Measurements from ENCODE around the gene SLC17A2.
A peak's percentile ranks its signal among the peaks of the same experiment; 100 is the strongest.

Gene SLC17A2

DNA sequence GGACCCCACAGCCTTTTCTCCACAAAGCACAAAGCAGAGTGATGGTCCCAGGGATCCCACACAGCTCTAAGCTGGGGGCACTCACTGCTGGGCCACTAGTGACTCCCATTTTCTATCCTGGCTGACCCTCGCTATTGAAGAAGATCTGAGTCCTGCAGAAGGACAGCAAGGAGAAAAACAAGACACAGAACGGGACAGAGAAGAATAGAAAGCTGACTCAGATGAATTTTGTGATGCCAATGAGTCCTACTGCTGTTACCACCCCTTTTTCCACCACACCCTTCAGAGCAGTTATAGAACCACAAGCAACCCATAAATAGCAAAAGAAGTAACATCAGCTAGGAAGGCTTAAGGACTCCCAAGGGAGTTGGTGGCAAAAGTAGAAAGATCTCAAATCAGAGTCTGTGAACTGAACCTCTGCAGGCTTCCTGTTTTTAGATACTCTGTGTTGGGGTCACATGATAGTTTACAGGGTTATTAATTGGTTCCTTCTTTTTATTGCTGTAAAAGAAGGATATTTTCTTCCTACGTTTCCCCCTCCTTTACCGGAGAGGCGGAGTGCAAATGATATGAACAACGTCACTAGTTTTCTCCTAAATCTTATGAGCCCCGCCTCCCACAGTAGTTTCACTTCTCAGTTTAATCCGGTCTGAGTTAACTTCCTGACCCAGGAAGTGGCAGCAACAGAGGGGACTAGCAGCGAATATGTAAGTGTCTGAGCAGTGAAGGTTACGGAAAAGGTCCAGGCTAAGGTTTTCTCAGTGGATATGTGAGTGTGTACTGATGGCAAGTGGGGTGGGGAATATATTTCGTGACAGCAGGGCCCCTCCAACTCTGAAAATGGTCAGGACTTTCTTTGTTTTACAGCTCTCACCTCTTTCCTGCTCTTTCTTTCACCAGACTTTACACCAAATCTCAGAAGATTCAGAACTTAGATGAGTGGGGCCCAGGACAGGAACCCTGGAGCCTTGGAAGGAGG is 31.9 kb upstream of the SLC17A2 start, which contains the start of gene TRIM38:
Gene TRIM38 (plus strand): TSS at position 654 of the 979 bp plus-strand sequence. CDS start 3,721 bp downstream, outside the sequence.
- H3K27ac ChIP-seq (ENCODE audit: low read length), result no peak within 1 kb of the TSS

DNA sequence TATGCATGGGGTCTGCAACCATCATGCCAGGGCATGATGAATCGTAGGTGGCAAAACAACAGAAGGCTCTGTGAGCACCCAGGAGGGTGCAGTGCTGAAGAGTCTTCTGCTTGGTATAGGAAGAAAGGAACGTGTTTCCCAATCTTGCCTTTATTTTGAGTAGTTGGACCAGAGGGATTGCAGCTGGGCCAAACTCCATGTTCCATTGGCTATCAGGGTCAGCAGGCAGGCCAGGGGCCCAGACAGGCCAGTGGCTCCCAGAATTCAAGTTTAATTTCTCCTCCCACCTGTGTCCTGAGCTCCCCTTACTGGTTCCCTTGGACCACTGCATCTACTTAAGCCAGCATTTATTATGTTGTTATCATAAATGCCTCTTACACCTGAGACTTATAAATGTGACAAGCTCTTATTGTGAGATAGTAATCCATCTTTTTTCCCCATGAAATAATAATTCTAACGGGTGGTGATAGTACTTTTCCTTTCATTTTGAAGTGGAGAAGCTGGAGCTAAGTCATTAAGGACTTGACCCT is 31.2 kb upstream of the SLC17A2 start:
- H3K36me3 ChIP-seq (ENCODE audit: control insufficient read depth, low read depth, low read length), result no peaks in the 10 kb centered on the region
- H3K4me3 ChIP-seq (ENCODE audit: low read length), result no peak overlapping the region
- peaks cover 28% of the 10 kb centered on the region for H3K4me1 ChIP-seq (ENCODE audit: control insufficient read depth, low read depth, low read length)
- H3K27ac ChIP-seq (ENCODE audit: low read length), result no peak overlapping the region
- no peaks in the 10 kb centered on the region for H3K27me3 ChIP-seq (ENCODE audit: control insufficient read depth, insufficient read depth, low read length)
- no peak overlapping the region for H3K9ac ChIP-seq (ENCODE audit: low read length)
- H3K9me3 ChIP-seq (ENCODE audit: control insufficient read depth, low read depth, low read length), result no peaks in the 10 kb centered on the region

More for the DNA sequence above, 31.9 kb upstream of the SLC17A2 start, which contains the start of gene TRIM38:
- Histone ChIP-seq H3K9me3 (ENCODE audit: control insufficient read depth, low read depth, low read length) (no peaks in the 10 kb centered on the region), H3K27me3 (ENCODE audit: control insufficient read depth, insufficient read depth, low read length) (no peaks in the 10 kb centered on the region), H3K4me3 (ENCODE audit: low read length) (peak within 1 kb of the TSS; percentile 32), H3K9ac (ENCODE audit: low read length) (no peak within 1 kb of the TSS), H3K4me1 (ENCODE audit: control insufficient read depth, low read depth, low read length) (peaks cover 28% of the 10 kb centered on the region), H3K36me3 (ENCODE audit: control insufficient read depth, low read depth, low read length) (no peaks in the 10 kb centered on the region)

DNA sequence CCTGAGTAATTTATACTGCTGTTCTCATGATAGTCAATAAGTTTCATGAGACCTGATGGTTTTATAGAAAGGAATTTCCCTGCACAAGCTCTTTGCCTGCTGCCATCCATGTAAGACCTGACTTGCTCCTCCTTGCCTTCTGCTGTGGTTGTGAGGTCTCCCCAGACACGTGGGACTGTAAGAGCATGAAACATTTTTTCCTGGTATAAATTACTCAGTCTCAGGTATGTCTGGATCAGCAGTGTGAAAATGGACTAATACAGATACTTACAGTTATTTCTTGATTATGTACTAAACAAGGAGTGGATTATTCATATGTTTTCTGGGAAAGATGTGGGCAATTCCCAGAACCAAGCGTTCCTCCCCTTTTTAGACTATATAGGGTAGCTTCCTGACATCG is 30.2 kb upstream of the SLC17A2 start:
- H3K9me3 ChIP-seq (ENCODE audit: control insufficient read depth, low read depth, low read length), result no peaks in the 10 kb centered on the region
- H3K4me1 ChIP-seq (ENCODE audit: control insufficient read depth, low read depth, low read length), result peaks cover 19% of the 10 kb centered on the region
- no peaks in the 10 kb centered on the region for H3K27me3 ChIP-seq (ENCODE audit: control insufficient read depth, insufficient read depth, low read length)
- H3K4me3 ChIP-seq (ENCODE audit: low read length), result no peak overlapping the region
- H3K36me3 ChIP-seq (ENCODE audit: control insufficient read depth, low read depth, low read length), result no peaks in the 10 kb centered on the region
- H3K27ac ChIP-seq (ENCODE audit: low read length), result no peak overlapping the region
- no peak overlapping the region for H3K9ac ChIP-seq (ENCODE audit: low read length)

DNA sequence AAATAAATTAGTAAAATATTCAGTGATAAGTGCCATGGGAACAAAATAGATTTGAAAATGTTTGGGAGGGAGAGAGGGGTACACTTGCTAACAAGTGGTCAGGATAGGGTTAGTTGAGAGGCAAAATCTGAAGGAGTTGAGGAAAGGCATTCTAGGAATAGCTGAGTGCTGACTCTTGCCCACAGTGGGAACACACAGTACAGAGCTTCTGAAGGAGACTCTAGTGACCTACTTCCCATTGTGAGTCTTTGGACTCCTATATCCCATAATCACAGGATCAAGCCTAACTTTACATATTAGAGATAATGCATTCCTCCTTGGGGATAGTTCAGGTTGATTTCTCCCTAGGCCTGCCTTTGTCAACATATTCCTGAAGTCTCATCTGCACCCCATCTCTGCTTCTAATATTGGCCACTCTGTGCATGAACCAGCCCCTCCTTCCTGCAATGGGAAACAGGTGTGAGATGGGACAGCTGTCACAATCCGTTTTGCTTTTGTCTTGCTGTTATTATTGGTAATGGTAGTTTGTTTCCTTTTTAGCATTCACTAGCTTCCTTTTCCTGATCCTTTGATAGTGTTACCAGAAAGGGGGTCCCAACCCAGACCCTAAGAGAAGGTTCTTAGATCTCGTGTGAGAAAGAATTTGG is 29.5 kb upstream of the SLC17A2 start:
- Histone ChIP-seq H3K4me3 (ENCODE audit: low read length) (no peak overlapping the region), H3K9me3 (ENCODE audit: control insufficient read depth, low read depth, low read length) (no peaks in the 10 kb centered on the region), H3K4me1 (ENCODE audit: control insufficient read depth, low read depth, low read length) (peaks cover 19% of the 10 kb centered on the region), H3K36me3 (ENCODE audit: control insufficient read depth, low read depth, low read length) (no peaks in the 10 kb centered on the region), H3K27me3 (ENCODE audit: control insufficient read depth, insufficient read depth, low read length) (no peaks in the 10 kb centered on the region), H3K27ac (ENCODE audit: low read length) (no peak overlapping the region), H3K9ac (ENCODE audit: low read length) (no peak overlapping the region)

DNA sequence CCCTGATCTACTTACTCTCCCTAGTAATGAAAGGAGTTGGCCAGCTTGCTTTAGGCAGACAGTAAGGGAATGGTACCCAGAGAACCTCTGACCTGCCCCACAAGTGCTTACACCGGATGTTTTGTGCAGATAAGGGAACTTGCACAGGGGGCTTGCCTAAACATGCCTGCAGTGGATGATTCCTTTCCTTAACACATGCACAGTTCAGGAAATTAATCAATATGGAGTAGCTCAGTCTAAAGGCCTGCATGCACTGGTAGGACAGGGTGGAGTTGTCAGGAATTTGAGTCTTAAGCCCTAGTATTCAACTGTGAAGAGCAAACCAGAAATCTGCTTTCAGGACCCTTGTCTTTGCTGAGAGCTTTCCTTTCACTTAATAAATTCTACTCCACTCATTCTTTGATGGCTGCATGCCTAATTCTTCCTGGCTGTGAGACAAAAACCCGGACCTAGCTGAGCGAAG is 28.2 kb upstream of the SLC17A2 start:
- no peak overlapping the region for H3K9ac ChIP-seq (ENCODE audit: low read length)
- no peaks in the 10 kb centered on the region for H3K27me3 ChIP-seq (ENCODE audit: control insufficient read depth, insufficient read depth, low read length)
- no peak overlapping the region for H3K4me3 ChIP-seq (ENCODE audit: low read length)
- no peak overlapping the region for H3K27ac ChIP-seq (ENCODE audit: low read length)
- H3K9me3 ChIP-seq (ENCODE audit: control insufficient read depth, low read depth, low read length), result no peaks in the 10 kb centered on the region
- H3K4me1 ChIP-seq (ENCODE audit: control insufficient read depth, low read depth, low read length), result peaks cover 18% of the 10 kb centered on the region
- no peaks in the 10 kb centered on the region for H3K36me3 ChIP-seq (ENCODE audit: control insufficient read depth, low read depth, low read length)

DNA sequence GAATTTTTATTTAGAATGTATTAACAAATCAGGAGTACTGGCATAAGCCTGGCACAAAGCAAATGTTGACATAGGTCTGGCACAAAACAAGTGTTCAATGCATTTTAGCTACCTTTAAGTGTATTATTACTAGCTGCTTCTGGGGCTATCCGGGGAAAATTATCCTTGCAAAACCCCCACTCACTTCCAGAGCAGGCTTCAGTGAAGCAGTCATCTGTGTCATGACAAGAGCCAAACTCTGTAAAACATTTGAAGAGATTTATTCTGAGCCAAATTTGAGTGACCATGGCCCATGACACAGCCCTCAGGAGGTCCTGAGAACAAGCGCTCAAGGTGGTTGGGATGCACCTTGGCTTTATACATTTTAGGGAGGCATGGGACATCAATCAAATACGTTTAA is 25.7 kb upstream of the SLC17A2 start:
- H3K36me3 ChIP-seq (ENCODE audit: control insufficient read depth, low read depth, low read length), result no peaks in the 10 kb centered on the region
- no peak overlapping the region for H3K4me3 ChIP-seq (ENCODE audit: low read length)
- H3K27me3 ChIP-seq (ENCODE audit: control insufficient read depth, insufficient read depth, low read length), result no peaks in the 10 kb centered on the region
- no peaks in the 10 kb centered on the region for H3K9me3 ChIP-seq (ENCODE audit: control insufficient read depth, low read depth, low read length)
- no peak overlapping the region for H3K27ac ChIP-seq (ENCODE audit: low read length)
- no peak overlapping the region for H3K9ac ChIP-seq (ENCODE audit: low read length)
- H3K4me1 ChIP-seq (ENCODE audit: control insufficient read depth, low read depth, low read length), result no peaks in the 10 kb centered on the region

DNA sequence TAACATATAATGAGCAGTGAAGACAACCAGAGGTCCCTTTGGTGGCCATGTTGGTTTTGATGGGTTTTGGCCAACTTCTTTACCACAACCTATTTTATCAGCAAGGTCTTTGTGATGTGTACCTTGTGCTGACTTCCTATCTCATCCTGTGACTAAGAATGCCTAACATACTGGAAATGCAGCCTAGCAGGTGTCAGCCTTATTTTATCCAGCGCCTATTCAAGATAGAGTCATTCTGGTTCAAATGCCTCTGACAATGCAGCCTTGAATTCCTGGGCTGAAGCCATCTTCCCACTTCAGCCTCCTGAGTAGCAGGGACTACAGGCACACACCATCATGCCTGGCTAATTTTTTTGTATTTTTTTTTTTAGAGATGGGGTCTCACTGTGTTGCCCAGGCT is 24.3 kb upstream of the SLC17A2 start:
- no peaks in the 10 kb centered on the region for H3K36me3 ChIP-seq (ENCODE audit: control insufficient read depth, low read depth, low read length)
- no peak overlapping the region for H3K27ac ChIP-seq (ENCODE audit: low read length)
- no peaks in the 10 kb centered on the region for H3K9me3 ChIP-seq (ENCODE audit: control insufficient read depth, low read depth, low read length)
- H3K4me1 ChIP-seq (ENCODE audit: control insufficient read depth, low read depth, low read length), result no peaks in the 10 kb centered on the region
- no peaks in the 10 kb centered on the region for H3K27me3 ChIP-seq (ENCODE audit: control insufficient read depth, insufficient read depth, low read length)
- no peak overlapping the region for H3K9ac ChIP-seq (ENCODE audit: low read length)
- no peak overlapping the region for H3K4me3 ChIP-seq (ENCODE audit: low read length)

DNA sequence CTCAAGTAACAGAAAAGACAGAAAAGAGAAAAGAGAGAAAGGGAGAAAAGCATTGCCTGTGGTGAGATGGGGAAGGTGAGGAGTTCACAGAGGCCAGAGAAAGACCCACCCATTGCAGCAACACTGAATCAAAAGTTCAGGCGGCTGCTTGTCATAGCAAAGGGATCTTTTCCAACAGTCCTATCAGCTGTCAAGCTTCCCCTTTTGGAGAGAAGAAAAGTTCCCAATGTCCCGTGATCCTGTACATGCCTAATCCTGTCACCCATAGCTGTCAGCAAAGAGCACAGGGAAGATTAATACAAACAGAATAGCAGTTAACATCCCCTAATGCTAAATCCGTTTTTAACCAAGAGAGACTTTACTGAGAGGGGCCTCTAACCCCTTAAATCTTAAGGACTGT is 23.2 kb upstream of the SLC17A2 start:
- Histone ChIP-seq H3K27me3 (ENCODE audit: control insufficient read depth, insufficient read depth, low read length) (no peaks in the 10 kb centered on the region), H3K4me1 (ENCODE audit: control insufficient read depth, low read depth, low read length) (no peaks in the 10 kb centered on the region), H3K4me3 (ENCODE audit: low read length) (no peak overlapping the region), H3K9ac (ENCODE audit: low read length) (no peak overlapping the region), H3K9me3 (ENCODE audit: control insufficient read depth, low read depth, low read length) (no peaks in the 10 kb centered on the region), H3K27ac (ENCODE audit: low read length) (no peak overlapping the region), H3K36me3 (ENCODE audit: control insufficient read depth, low read depth, low read length) (no peaks in the 10 kb centered on the region)

DNA sequence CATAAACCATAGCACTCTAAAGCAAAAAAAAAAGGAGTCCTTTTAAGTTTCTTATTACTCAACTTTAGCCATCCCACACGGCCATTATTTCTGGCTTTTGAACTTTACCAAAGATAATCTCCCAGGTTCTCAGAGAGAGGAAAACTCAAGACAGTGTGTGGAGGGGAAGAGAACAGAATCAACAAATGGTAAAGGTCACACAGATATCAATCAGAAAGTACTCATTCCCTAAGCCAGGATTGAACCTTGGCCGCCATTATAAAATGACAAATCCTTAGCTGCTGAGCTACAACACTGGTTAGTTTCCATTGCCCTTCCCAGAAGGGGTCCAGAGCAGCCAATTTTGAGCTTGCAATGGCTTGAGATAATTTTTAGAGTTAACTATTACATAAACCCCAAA is 22.0 kb upstream of the SLC17A2 start:
- Histone ChIP-seq H3K27me3 (ENCODE audit: control insufficient read depth, insufficient read depth, low read length) (no peaks in the 10 kb centered on the region), H3K9me3 (ENCODE audit: control insufficient read depth, low read depth, low read length) (no peaks in the 10 kb centered on the region), H3K4me3 (ENCODE audit: low read length) (no peak overlapping the region), H3K4me1 (ENCODE audit: control insufficient read depth, low read depth, low read length) (no peaks in the 10 kb centered on the region), H3K9ac (ENCODE audit: low read length) (no peak overlapping the region), H3K36me3 (ENCODE audit: control insufficient read depth, low read depth, low read length) (no peaks in the 10 kb centered on the region), H3K27ac (ENCODE audit: low read length) (no peak overlapping the region)

DNA sequence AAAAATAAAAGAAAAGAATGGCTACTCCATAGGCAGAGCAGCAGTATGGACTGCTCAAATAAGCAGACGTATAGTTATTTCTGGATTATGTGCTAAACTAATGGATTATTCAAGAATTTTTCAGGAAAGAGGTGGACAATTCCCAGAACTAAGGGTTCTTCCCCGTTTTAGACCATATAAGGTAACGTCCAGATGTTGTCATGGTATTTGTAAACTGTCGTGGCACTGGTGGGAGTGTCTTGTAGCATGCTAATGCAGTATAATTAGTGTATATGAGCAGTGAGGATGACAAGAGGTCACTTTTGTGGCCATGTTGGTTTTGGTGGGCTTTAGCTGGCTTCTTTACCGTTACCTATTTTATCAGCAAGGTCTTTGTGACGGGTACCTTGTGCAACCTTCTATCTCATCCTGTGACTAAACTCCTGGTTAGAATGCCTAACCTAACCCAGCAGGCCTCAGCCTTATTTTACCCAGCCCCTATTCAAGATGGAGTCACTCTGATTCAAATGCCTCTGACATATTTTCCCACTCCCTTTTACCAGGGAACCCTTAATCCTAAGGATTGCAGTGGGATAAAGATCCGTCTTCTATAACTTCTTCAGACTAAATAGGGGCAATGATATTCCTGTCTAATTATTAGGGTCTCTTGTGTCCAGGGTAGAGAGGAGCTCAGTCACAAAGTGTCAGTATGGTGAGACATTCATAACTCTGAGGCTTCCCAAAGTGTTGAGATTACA is 21.0 kb upstream of the SLC17A2 start:
- no peak overlapping the region for H3K9ac ChIP-seq (ENCODE audit: low read length)
- H3K27me3 ChIP-seq (ENCODE audit: control insufficient read depth, insufficient read depth, low read length), result no peaks in the 10 kb centered on the region
- H3K4me1 ChIP-seq (ENCODE audit: control insufficient read depth, low read depth, low read length), result no peaks in the 10 kb centered on the region
- no peaks in the 10 kb centered on the region for H3K36me3 ChIP-seq (ENCODE audit: control insufficient read depth, low read depth, low read length)
- no peak overlapping the region for H3K4me3 ChIP-seq (ENCODE audit: low read length)
- no peak overlapping the region for H3K27ac ChIP-seq (ENCODE audit: low read length)
- H3K9me3 ChIP-seq (ENCODE audit: control insufficient read depth, low read depth, low read length), result no peaks in the 10 kb centered on the region

DNA sequence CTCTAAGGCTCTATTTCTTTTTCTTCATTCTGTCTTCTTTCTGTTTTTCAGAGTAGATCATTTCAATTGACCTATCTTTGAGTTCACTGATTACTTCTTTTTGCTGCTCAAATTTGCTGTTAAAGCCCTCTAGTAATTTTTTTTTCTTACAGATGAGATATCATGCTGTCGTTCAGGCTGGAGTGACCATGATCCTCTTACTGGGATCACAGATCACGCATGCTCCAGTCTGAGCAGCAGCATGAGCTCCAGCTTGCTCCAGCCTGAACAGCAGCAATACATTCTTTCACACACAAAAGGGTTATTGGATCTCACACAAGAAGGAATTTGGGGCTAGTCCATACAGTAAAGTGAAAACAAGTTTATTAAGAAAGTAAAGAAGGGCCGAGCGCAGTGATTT is 19.8 kb upstream of the SLC17A2 start:
- Histone ChIP-seq H3K36me3 (ENCODE audit: control insufficient read depth, low read depth, low read length) (no peaks in the 10 kb centered on the region), H3K27me3 (ENCODE audit: control insufficient read depth, insufficient read depth, low read length) (no peaks in the 10 kb centered on the region)

More for the DNA sequence above, 19.8 kb upstream of the SLC17A2 start:
- H3K4me3 ChIP-seq (ENCODE audit: low read length), result no peak overlapping the region
- H3K9me3 ChIP-seq (ENCODE audit: control insufficient read depth, low read depth, low read length), result peaks cover 5% of the 10 kb centered on the region
- H3K27ac ChIP-seq (ENCODE audit: low read length), result no peak overlapping the region
- no peaks in the 10 kb centered on the region for H3K4me1 ChIP-seq (ENCODE audit: control insufficient read depth, low read depth, low read length)
- no peak overlapping the region for H3K9ac ChIP-seq (ENCODE audit: low read length)

Measured in iPS-18a (cell line).